Measurements from ENCODE around the gene PRX. TPM values are rescaled to one million over a fixed set of nuclear protein-coding genes. Genes with fewer than 3 reads are reported as not detected.
"Not testable (repeated sequence)": the region's sequence is repeated elsewhere in the genome, so short reads cannot be mapped to it uniquely, and the experiment has no call there.

Gene PRX
- total RNA-seq, 1 experiment from 2014 or later = 1.6 TPM

GRCh38 chr19:40412866-40413265 is 312 bp downstream of the PRX start:
- CTCF ChIA-PET = interaction anchor here (0.9 to 2.3 kb wide), 2 partner anchors 8 to 30 kb away, joined by 3 to 11 read pairs; no protein-coding TSS in a partner anchor
- TF ChIP-seq, protein P1, sequence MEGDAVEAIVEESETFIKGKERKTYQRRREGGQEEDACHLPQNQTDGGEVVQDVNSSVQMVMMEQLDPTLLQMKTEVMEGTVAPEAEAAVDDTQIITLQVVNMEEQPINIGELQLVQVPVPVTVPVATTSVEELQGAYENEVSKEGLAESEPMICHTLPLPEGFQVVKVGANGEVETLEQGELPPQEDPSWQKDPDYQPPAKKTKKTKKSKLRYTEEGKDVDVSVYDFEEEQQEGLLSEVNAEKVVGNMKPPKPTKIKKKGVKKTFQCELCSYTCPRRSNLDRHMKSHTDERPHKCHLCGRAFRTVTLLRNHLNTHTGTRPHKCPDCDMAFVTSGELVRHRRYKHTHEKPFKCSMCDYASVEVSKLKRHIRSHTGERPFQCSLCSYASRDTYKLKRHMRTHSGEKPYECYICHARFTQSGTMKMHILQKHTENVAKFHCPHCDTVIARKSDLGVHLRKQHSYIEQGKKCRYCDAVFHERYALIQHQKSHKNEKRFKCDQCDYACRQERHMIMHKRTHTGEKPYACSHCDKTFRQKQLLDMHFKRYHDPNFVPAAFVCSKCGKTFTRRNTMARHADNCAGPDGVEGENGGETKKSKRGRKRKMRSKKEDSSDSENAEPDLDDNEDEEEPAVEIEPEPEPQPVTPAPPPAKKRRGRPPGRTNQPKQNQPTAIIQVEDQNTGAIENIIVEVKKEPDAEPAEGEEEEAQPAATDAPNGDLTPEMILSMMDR (IDR thresholded peaks at IDR 0.05; ENCODE audit: unreplicated experiment) = no peak
- no TSS peak for BruUV-seq (replicated peaks)

DNA sequence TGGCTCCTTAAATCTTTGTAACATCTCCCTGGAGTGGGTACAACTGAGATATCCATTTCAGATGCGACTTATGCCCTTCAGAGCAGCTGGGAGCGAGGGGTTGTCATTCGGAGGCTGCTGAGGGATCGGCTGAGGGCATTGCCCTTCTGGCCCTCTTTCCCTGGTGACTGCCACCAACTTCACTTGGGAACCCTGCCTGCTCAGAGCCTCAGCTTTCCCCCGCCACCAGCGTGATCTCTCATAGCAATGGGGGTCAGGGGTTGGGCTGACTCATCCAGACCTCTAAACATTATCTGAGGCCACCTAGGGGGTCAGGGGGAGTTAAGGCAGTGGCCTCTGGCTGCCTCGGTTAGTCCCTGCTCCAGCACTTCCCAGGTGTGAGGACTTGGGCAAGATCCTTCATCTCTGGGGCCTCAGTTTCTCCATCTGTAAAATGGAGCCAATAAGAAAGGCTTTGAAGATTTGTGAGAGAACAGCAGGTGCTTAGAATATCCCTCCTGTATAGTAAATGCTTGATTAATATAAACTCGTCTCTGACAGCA is 1.1 kb downstream of the PRX start:
- H3K9me3 Mint-ChIP-seq (ENCODE audit: low read depth, unreplicated experiment) = no peaks in the 10 kb centered on the region
- no peak for DNase-seq
- H3K36me3 Mint-ChIP-seq (ENCODE audit: insufficient read depth, unreplicated experiment) = peaks cover 3% of the 10 kb centered on the region
- intact Hi-C loops (cut with micrococcal nuclease; ENCODE audit: unreplicated experiment) = no loop called here
- no peak overlapping the region for H3K4me3 Mint-ChIP-seq (ENCODE audit: low read depth, unreplicated experiment)
- H3K4me1 Mint-ChIP-seq (ENCODE audit: low read depth, unreplicated experiment) = peaks cover 24% of the 10 kb centered on the region
- BruUV-seq (replicated peaks) = no TSS peak
- H3K27ac Mint-ChIP-seq (ENCODE audit: unreplicated experiment) = no peak overlapping the region
- TF ChIP-seq, protein P1 (IDR thresholded peaks at IDR 0.05; ENCODE audit: unreplicated experiment) = no peak
- no peaks in the 10 kb centered on the region for H3K27me3 Mint-ChIP-seq (ENCODE audit: unreplicated experiment)
- CTCF ChIA-PET = interaction anchor here (2.3 kb wide), 1 partner anchor 9 kb away, joined by 11 read pairs; no protein-coding TSS in a partner anchor

More at GRCh38 chr19:40412866-40413265, 312 bp downstream of the PRX start:
- Mint-ChIP-seq H3K36me3 (ENCODE audit: insufficient read depth, unreplicated experiment) (peaks cover 9% of the 10 kb centered on the region), H3K4me1 (ENCODE audit: low read depth, unreplicated experiment) (peaks cover 32% of the 10 kb centered on the region), H3K4me3 (ENCODE audit: low read depth, unreplicated experiment) (no peak overlapping the region), H3K27ac (ENCODE audit: unreplicated experiment) (no peak overlapping the region), H3K27me3 (ENCODE audit: unreplicated experiment) (no peaks in the 10 kb centered on the region), H3K9me3 (ENCODE audit: low read depth, unreplicated experiment) (no peaks in the 10 kb centered on the region)
- DNase-seq = no peak
- intact Hi-C loops (cut with micrococcal nuclease; ENCODE audit: unreplicated experiment) = no loop called here

- H3K27me3 Mint-ChIP-seq (ENCODE audit: unreplicated experiment) = no peaks in the 10 kb centered on the region
- no peak overlapping the region for H3K4me3 Mint-ChIP-seq (ENCODE audit: low read depth, unreplicated experiment)
- BruUV-seq (replicated peaks) = no TSS peak
- TF ChIP-seq, protein P1 (IDR thresholded peaks at IDR 0.05; ENCODE audit: unreplicated experiment) = no peak
- no peak for DNase-seq
- no peak overlapping the region for H3K27ac Mint-ChIP-seq (ENCODE audit: unreplicated experiment)
- intact Hi-C loops (cut with micrococcal nuclease; ENCODE audit: unreplicated experiment) = no loop called here
- no peaks in the 10 kb centered on the region for H3K9me3 Mint-ChIP-seq (ENCODE audit: low read depth, unreplicated experiment)
- CTCF ChIA-PET = interaction anchor here (0.7 to 2.3 kb wide), 2 partner anchors 9 to 112 kb away, joined by 3 to 11 read pairs; no protein-coding TSS in a partner anchor
- H3K36me3 Mint-ChIP-seq (ENCODE audit: insufficient read depth, unreplicated experiment) = no peaks in the 10 kb centered on the region
- H3K4me1 Mint-ChIP-seq (ENCODE audit: low read depth, unreplicated experiment) = peaks cover 18% of the 10 kb centered on the region
Measured at GRCh38 chr19:40411125-40411842, 1.9 kb downstream of the PRX start.

DNA sequence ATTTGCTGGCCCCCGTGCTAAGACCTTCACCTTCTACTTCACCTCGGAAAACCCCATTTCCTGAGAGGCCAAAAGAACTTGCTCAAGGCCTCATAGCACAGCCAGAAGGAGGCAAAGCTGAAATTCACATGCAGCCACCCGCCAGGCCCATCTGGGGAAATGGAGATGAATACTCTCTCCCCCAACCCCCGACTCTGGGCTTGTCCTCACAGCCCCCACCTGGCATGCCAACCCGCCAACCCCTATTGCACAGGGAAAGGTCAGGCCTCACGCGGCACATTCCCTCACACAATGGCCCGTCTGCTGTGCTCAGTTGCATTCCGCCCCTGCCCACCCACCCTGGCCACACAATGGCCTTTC is 3.2 kb downstream of the PRX start:
- TF ChIP-seq, protein P1 (IDR thresholded peaks at IDR 0.05; ENCODE audit: unreplicated experiment) = no peak
- no TSS peak for BruUV-seq (replicated peaks)
- H3K9me3 Mint-ChIP-seq (ENCODE audit: low read depth, unreplicated experiment) = no peaks in the 10 kb centered on the region
- H3K4me1 Mint-ChIP-seq (ENCODE audit: low read depth, unreplicated experiment) = peaks cover 9% of the 10 kb centered on the region
- CTCF ChIA-PET = no interaction called here
- no peaks in the 10 kb centered on the region for H3K27me3 Mint-ChIP-seq (ENCODE audit: unreplicated experiment)
- H3K36me3 Mint-ChIP-seq (ENCODE audit: insufficient read depth, unreplicated experiment) = no peaks in the 10 kb centered on the region
- H3K4me3 Mint-ChIP-seq (ENCODE audit: low read depth, unreplicated experiment) = no peak overlapping the region
- H3K27ac Mint-ChIP-seq (ENCODE audit: unreplicated experiment) = no peak overlapping the region
- intact Hi-C loops (cut with micrococcal nuclease; ENCODE audit: unreplicated experiment) = no loop called here
- no peak for DNase-seq

GRCh38 chr19:40408598-40408925 is 4.6 kb downstream of the PRX start:
- CTCF ChIA-PET; H3K27me3 Mint-ChIP-seq (ENCODE audit: unreplicated experiment): not testable (repeated sequence)

More at GRCh38 chr19:40408598-40408925, 4.6 kb downstream of the PRX start:
- H3K4me3 Mint-ChIP-seq (ENCODE audit: low read depth, unreplicated experiment); DNase-seq; intact Hi-C loops (cut with micrococcal nuclease; ENCODE audit: unreplicated experiment); BruUV-seq (replicated peaks); H3K9me3 Mint-ChIP-seq (ENCODE audit: low read depth, unreplicated experiment); H3K36me3 Mint-ChIP-seq (ENCODE audit: insufficient read depth, unreplicated experiment); H3K27ac Mint-ChIP-seq (ENCODE audit: unreplicated experiment): not testable (repeated sequence)
- peaks cover 10% of the 10 kb centered on the region for H3K4me1 Mint-ChIP-seq (ENCODE audit: low read depth, unreplicated experiment)

Data from Calu3 (cell line).